Measurements from ENCODE around the gene SMYD3. TPM values are rescaled to one million over a fixed set of nuclear protein-coding genes. Genes with fewer than 3 reads are reported as not detected.

SMYD3 gene
- total and polyA plus RNA-seq, 9 of the 15 experiments (the other 6 are each of a cell fraction or from before 2014, with no cell fraction given) = 128 to 440 (median 197) TPM

DNA sequence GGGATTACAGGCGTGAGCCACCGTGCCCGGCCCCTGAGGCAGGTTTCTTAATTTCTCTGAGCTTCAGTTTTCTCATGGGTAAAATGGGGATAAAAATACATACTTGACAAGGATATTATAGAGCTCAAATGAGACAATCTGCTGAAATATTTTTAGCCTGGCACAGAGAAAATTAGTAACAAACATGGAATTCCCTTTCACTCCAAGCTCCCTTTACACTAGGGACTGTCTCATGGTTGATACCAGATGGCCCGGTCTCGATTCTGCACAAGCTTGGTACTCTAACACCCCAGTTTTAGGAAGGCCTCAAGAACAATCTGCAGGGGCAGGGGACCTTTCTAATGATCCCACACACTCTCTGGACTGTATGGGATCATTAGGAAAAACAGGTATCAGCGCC is 671.7 kb downstream of the SMYD3 start (continued):
- no peak for TF ChIP-seq HMG20A (CRISPR knock-in tag; conservative IDR thresholded peaks at IDR 0.05)
- TF ChIP-seq ZNF165 (CRISPR knock-in tag; IDR thresholded peaks at IDR 0.05; ENCODE audit: borderline replicate concordance) = no peak
- TF ChIP-seq ZNF445 (CRISPR knock-in tag; IDR thresholded peaks at IDR 0.05; ENCODE audit: low read depth) = no peak
- no peak for TF ChIP-seq HNRNPUL1 (IDR thresholded peaks at IDR 0.05; ENCODE audit: low read length)
- TF ChIP-seq CLOCK (CRISPR knock-in tag; IDR thresholded peaks at IDR 0.05; ENCODE audit: borderline replicate concordance) = no peak
- TF ChIP-seq GTF3C2 (IDR thresholded peaks at IDR 0.05; ENCODE audit: borderline replicate concordance, extremely low read depth, insufficient read length) = no peak
- TF ChIP-seq BRF1 (IDR thresholded peaks at IDR 0.05; ENCODE audit: borderline replicate concordance, extremely low read depth, insufficient read length) = no peak

Measured in K562 (cell line).